SU-DHL-6 (cell line): Measurements from ENCODE around the gene SART3.

ENCODE experiments used
- H2AFZ ChIP-seq: fragments of 200-600 bp; sonication (generic); 2 replicates; pipeline ENCODE4 v1.6.1; 2014; ENCODE audit warnings: low read depth, mild to moderate bottlenecking, moderate library complexity, mixed read lengths, antibody characterized with exemption, low read length; ENCODE audit not compliant: severe bottlenecking
- H3F3A ChIP-seq: fragments of 200-600 bp; shearing (Covaris generic); 2 replicates; pipeline ENCODE4 v1.6.0; 2016; ENCODE audit warnings: antibody characterized with exemption, mild to moderate bottlenecking; ENCODE audit not compliant: insufficient read depth
- H3K27ac ChIP-seq: fragments of 200-600 bp; sonication (generic); 2 replicates; pipeline ENCODE4 v1.5.1; 2016; ENCODE audit warnings: low read depth, mild to moderate bottlenecking, low read length, moderate library complexity, mixed read lengths
- H3K27me3 ChIP-seq: fragments of 200-600 bp; sonication (generic), shearing (Covaris generic); 2 replicates; pipeline ENCODE4 v1.6.0; 2014; ENCODE audit warnings: mild to moderate bottlenecking, low read length
- H3K36me3 ChIP-seq: fragments of 200-600 bp; sonication (generic); 2 replicates; pipeline ENCODE4 v1.6.1; 2014; ENCODE audit warnings: mild to moderate bottlenecking, low read length, mixed read lengths
- H3K4me2 ChIP-seq: fragments of 300-600, 200-600 bp; shearing (Covaris generic), sonication (generic); 2 replicates; pipeline ENCODE4 v1.6.0; 2014; ENCODE audit warnings: low read length, low read depth, mild to moderate bottlenecking; ENCODE audit not compliant: poor library complexity, severe bottlenecking
- H3K4me3 ChIP-seq: fragments of 200-600 bp; sonication (generic); 2 replicates; pipeline ENCODE4 v1.5.1; 2014; ENCODE audit warnings: antibody characterized with exemption, low read length, mild to moderate bottlenecking, mixed read lengths; ENCODE audit not compliant: insufficient read depth, poor library complexity, severe bottlenecking
- H3K79me2 ChIP-seq: fragments of 200-600 bp; sonication (generic); 2 replicates; pipeline ENCODE4 v1.6.1; 2014; ENCODE audit warnings: mild to moderate bottlenecking, low read length, moderate library complexity; ENCODE audit not compliant: insufficient read depth
- H3K9ac ChIP-seq: fragments of 200-600 bp; sonication (generic); 2 replicates; pipeline ENCODE4 v1.7.0; 2014; ENCODE audit warnings: mild to moderate bottlenecking, low read length
- H3K9me2 ChIP-seq: fragments of 200-600 bp; sonication (generic); replicated peaks from 2 replicates; pipeline ENCODE4 v1.6.1; 2014; ENCODE audit warnings: low read length; ENCODE audit not compliant: insufficient read depth
- H3K9me3 ChIP-seq: fragments of 200-600 bp; sonication (generic); 2 replicates; pipeline ENCODE4 v1.6.1; 2014; ENCODE audit warnings: low read length, mixed read lengths; ENCODE audit not compliant: insufficient read depth
- H4K20me1 ChIP-seq: fragments of 200-600 bp; sonication (generic); 2 replicates; pipeline ENCODE4 v1.6.1; 2014; ENCODE audit warnings: low read depth, mild to moderate bottlenecking, antibody characterized with exemption, low read length, moderate library complexity, mixed read lengths
- CTCF ChIP-seq: fragments of 200-600 bp; sonication (generic); IDR thresholded peaks from one replicate; pipeline ENCODE4 v1.5.1; 2017; ENCODE audit warnings: antibody characterized with exemption, mild to moderate bottlenecking, low read length, moderate library complexity; ENCODE audit not compliant: insufficient read depth, poor library complexity, severe bottlenecking
- EZH2phosphoT487 ChIP-seq: fragments of 200-600 bp; sonication (generic), shearing (Covaris generic); conservative IDR thresholded peaks from 2 replicates; pipeline ENCODE4 v1.6.1; 2018; ENCODE audit warnings: mild to moderate bottlenecking, antibody characterized with exemption, low read length, moderate library complexity, mixed read lengths

The SART3 gene

GRCh38 chr12:108475396-108475795 is 85.6 kb downstream of the SART3 start:
- no peak overlapping the region for H3K27ac ChIP-seq

GRCh38 chr12:108473400-108474055 is 87.4 kb downstream of the SART3 start:
- H3K27ac ChIP-seq: no peak overlapping the region
- no peaks in the 10 kb centered on the region for H4K20me1 ChIP-seq
- H3K36me3 ChIP-seq: no peaks in the 10 kb centered on the region
- no peak overlapping the region for H3K4me3 ChIP-seq
- no peak overlapping the region for H3K9ac ChIP-seq
- H3K9me3 ChIP-seq: no peaks in the 10 kb centered on the region
- H3K9me2 ChIP-seq: no peaks in the 10 kb centered on the region
- TF ChIP-seq EZH2phosphoT487 (no peak), CTCF (no peak)
- H3F3A ChIP-seq: no peaks in the 10 kb centered on the region
- H3K4me2 ChIP-seq: no peak overlapping the region
- no peaks in the 10 kb centered on the region for H3K79me2 ChIP-seq
- no peak overlapping the region for H2AFZ ChIP-seq
- H3K27me3 ChIP-seq: no peaks in the 10 kb centered on the region

More at GRCh38 chr12:108475396-108475795, 85.6 kb downstream of the SART3 start:
- Histone ChIP-seq H3K9me3 (no peaks in the 10 kb centered on the region), H3F3A (no peaks in the 10 kb centered on the region), H3K36me3 (no peaks in the 10 kb centered on the region), H4K20me1 (no peaks in the 10 kb centered on the region), H3K9me2 (no peaks in the 10 kb centered on the region), H3K9ac (no peak overlapping the region), H3K79me2 (no peaks in the 10 kb centered on the region), H3K27me3 (no peaks in the 10 kb centered on the region), H3K4me2 (no peak overlapping the region), H2AFZ (no peak overlapping the region), H3K4me3 (no peak overlapping the region)
- TF ChIP-seq EZH2phosphoT487 (no peak), CTCF (no peak)
